Loucy (cell line): ENCODE results near the gene TNFRSF25.

Experiments used
- H2AFZ ChIP-seq: fragments of 200-600 bp; sonication (generic); 2 replicates; pipeline ENCODE4 v1.6.0; 2016; ENCODE audit warnings: antibody characterized with exemption, mild to moderate bottlenecking, low read length, moderate library complexity
- H3F3A ChIP-seq: fragments of 200-600 bp; 2 replicates; pipeline ENCODE4 v1.6.0; 2016; ENCODE audit warnings: antibody characterized with exemption, low read depth, mild to moderate bottlenecking
- H3K27me3 ChIP-seq: fragments of 200-600 bp; sonication (generic); 2 replicates; pipeline ENCODE4 v1.6.1; 2014; ENCODE audit warnings: low read length, mild to moderate bottlenecking; ENCODE audit not compliant: insufficient read depth, poor library complexity, severe bottlenecking
- H3K36me3 ChIP-seq: fragments of 200-600 bp; sonication (generic); 2 replicates; pipeline ENCODE4 v1.6.1; 2016; ENCODE audit warnings: low read length; ENCODE audit not compliant: insufficient read depth
- H3K4me1 ChIP-seq: fragments of 200-600 bp; sonication (generic); 2 replicates; pipeline ENCODE4 v1.5.1; 2014; ENCODE audit warnings: low read length, mild to moderate bottlenecking; ENCODE audit not compliant: insufficient read depth, poor library complexity, severe bottlenecking
- H3K4me2 ChIP-seq: fragments of 200-600 bp; sonication (generic); 2 replicates; pipeline ENCODE4 v1.6.0; 2014; ENCODE audit warnings: antibody characterized with exemption, low read length, low read depth, mild to moderate bottlenecking; ENCODE audit not compliant: poor library complexity, severe bottlenecking
- H3K4me3 ChIP-seq: fragments of 200-600 bp; sonication (generic); 2 replicates; pipeline ENCODE4 v1.5.1; 2014; ENCODE audit warnings: low read length, mild to moderate bottlenecking, mixed read lengths; ENCODE audit not compliant: poor library complexity, severe bottlenecking
- H3K79me2 ChIP-seq: fragments of 200-600 bp; sonication (generic); 2 replicates; pipeline ENCODE4 v1.6.1; 2014; ENCODE audit warnings: low read length; ENCODE audit not compliant: insufficient read depth
- H3K9ac ChIP-seq: fragments of 200-600 bp; sonication (generic); 2 replicates; pipeline ENCODE4 v1.6.0; 2014; ENCODE audit warnings: mild to moderate bottlenecking, low read depth, low read length, moderate library complexity; ENCODE audit not compliant: poor library complexity, severe bottlenecking
- H3K9me2 ChIP-seq: fragments of 200-600 bp; sonication (generic); replicated peaks from 2 replicates; pipeline ENCODE4 v1.6.1; 2016; ENCODE audit warnings: low read depth, low read length, mixed read lengths
- H3K9me3 ChIP-seq: fragments of 200-600 bp; sonication (generic); 2 replicates; pipeline ENCODE4 v1.6.1; 2014; ENCODE audit warnings: mild to moderate bottlenecking, antibody characterized with exemption, low read length, low read depth; ENCODE audit not compliant: insufficient read depth
- H4K20me1 ChIP-seq: fragments of 200-600 bp; sonication (generic); 2 replicates; pipeline ENCODE4 v1.6.0; 2014; ENCODE audit warnings: antibody characterized with exemption, low read length, mild to moderate bottlenecking; ENCODE audit not compliant: insufficient read depth, poor library complexity, severe bottlenecking
- CTCF ChIP-seq: fragments of 200-600 bp; sonication (generic); conservative IDR thresholded peaks from 2 replicates; pipeline ENCODE4 v1.5.1; 2014; ENCODE audit warnings: mild to moderate bottlenecking, antibody characterized with exemption, low read length
- EZH2phosphoT487 ChIP-seq: fragments of 200-600 bp; IDR thresholded peaks from 2 replicates; pipeline ENCODE4 v1.6.1; 2018; ENCODE audit warnings: antibody characterized with exemption, mild to moderate bottlenecking, moderate library complexity, borderline replicate concordance

TNFRSF25 gene

GRCh38 chr1:6471086-6471969 is 5.4 kb upstream of the TNFRSF25 start:
- Histone ChIP-seq H3K36me3 (no peaks in the 10 kb centered on the region), H3K4me2 (no peak overlapping the region), H2AFZ (no peak overlapping the region), H3K9ac (no peak overlapping the region), H3K9me2 (no peaks in the 10 kb centered on the region), H4K20me1 (no peaks in the 10 kb centered on the region), H3F3A (no peaks in the 10 kb centered on the region), H3K4me1 (no peaks in the 10 kb centered on the region), H3K27me3 (no peaks in the 10 kb centered on the region), H3K9me3 (no peaks in the 10 kb centered on the region), H3K4me3 (no peak overlapping the region), H3K79me2 (no peaks in the 10 kb centered on the region)
- TF ChIP-seq CTCF (no peak), EZH2phosphoT487 (no peak)

- Histone ChIP-seq H4K20me1 (no peaks in the 10 kb centered on the region), H3K9me3 (no peaks in the 10 kb centered on the region), H3K4me3 (no peak overlapping the region), H2AFZ (no peak overlapping the region), H3K9ac (no peak overlapping the region), H3F3A (no peaks in the 10 kb centered on the region), H3K36me3 (no peaks in the 10 kb centered on the region), H3K4me2 (no peak overlapping the region), H3K79me2 (no peaks in the 10 kb centered on the region), H3K27me3 (no peaks in the 10 kb centered on the region), H3K4me1 (no peaks in the 10 kb centered on the region), H3K9me2 (no peaks in the 10 kb centered on the region)
- TF ChIP-seq CTCF = no peak
- no peak for TF ChIP-seq EZH2phosphoT487
Measured at GRCh38 chr1:6470132-6471085, 4.4 kb upstream of the TNFRSF25 start.

- H2AFZ ChIP-seq = no peak overlapping the region
- H3K4me2 ChIP-seq = no peak overlapping the region
- no peak overlapping the region for H3K4me3 ChIP-seq
- no peaks in the 10 kb centered on the region for H3K9me2 ChIP-seq
- H3F3A ChIP-seq = no peaks in the 10 kb centered on the region
- no peaks in the 10 kb centered on the region for H3K4me1 ChIP-seq
- no peaks in the 10 kb centered on the region for H3K36me3 ChIP-seq
- TF ChIP-seq EZH2phosphoT487 = no peak
- no peak for TF ChIP-seq CTCF
- H4K20me1 ChIP-seq = no peaks in the 10 kb centered on the region
- no peaks in the 10 kb centered on the region for H3K9me3 ChIP-seq
- H3K27me3 ChIP-seq = no peaks in the 10 kb centered on the region
- no peak overlapping the region for H3K9ac ChIP-seq
- no peaks in the 10 kb centered on the region for H3K79me2 ChIP-seq
Measured at GRCh38 chr1:6468729-6469461, 2.9 kb upstream of the TNFRSF25 start.
